ENCODE data around the gene CLIC2. TPM values are rescaled to one million over a fixed set of nuclear protein-coding genes. Genes with fewer than 3 reads are reported as not detected.
A peak's percentile ranks its signal among the peaks of the same experiment; 100 is the strongest.

CLIC2 gene
- total RNA-seq, 1 donor from 2014 or later = 6.0 TPM

DNA sequence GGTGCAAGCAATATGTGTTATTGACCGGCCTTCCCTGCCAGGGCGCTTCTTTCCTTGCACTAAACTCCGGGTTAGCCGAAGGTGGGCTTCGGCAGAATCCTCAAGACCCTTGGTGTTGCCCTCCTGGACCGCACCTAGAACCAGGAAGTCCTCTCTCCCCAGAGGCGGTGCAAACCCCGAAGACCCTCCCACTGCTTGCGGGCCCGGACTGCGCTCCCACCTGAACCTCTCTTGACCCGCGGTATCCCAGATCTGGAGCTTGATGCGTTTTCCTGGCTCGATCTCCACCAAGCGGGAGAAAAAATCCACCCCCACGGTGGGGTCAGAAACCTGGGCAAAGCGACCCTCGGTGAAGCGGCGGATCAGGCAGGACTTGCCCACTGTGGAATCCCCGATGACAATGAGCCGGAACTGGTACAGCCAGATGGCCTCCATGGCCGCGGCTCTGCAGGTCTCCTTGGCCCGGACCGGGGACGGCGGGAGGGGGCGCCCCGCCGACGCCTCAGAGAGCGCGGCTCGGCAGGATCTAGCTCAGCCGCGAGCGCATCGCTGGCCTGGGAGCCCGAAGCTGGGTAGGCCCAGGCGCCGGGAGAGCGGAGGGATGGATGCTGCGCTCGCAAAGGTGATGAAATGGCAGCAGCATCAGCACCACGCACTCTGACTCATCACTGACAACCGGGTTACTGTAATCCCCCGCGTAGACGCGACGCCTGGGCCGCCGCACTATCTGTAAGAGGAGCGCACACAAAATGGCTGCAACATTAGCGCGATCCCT lies 70.4 kb downstream of the CLIC2 start, which contains the start of gene RAB39B:
Gene RAB39B (minus strand): TSS at position 638 of the 775 bp plus-strand sequence. CDS start 203 bp downstream, at position 435.
- ATAC-seq = peak; percentile 57
- DNase-seq (ENCODE audit: low spot score) = peak; percentile 40

DNA sequence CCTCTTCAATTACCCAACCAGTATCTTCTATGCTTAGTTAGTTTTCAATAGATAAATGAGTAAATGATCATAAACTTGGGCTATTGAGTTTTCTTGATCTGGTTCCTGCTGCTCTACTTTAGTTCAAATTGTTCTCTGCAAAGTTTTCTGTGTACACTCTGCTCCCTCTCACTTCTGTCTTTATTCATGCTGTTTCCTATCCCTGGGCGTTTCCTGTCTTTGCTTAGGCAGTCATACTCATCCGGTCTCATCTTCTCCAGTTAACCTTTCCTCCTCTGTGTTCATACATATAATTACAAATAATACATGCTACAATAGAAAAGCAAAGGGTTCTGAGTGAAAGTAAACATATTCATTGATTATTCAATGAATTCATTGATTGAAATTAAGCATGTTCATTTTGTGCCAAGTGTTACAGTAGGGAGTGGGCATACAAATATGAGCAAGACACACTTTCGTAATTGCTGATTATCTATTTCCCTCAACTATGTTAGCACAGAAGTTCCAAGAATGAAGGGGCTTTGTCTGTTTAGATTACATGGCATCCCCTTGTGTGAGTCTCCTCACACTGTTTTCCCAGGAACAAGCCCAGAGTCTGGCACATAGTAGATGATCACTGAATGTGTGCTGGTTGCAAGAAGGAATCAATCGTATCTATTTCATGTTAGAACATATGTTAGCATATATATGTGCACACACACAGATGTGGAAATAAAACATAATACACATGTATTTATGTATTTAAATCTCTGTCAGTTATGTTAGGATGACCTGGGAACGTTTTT lies 71.3 kb downstream of the CLIC2 start:
- no peak for DNase-seq (ENCODE audit: low spot score)
- no peak for ATAC-seq

DNA sequence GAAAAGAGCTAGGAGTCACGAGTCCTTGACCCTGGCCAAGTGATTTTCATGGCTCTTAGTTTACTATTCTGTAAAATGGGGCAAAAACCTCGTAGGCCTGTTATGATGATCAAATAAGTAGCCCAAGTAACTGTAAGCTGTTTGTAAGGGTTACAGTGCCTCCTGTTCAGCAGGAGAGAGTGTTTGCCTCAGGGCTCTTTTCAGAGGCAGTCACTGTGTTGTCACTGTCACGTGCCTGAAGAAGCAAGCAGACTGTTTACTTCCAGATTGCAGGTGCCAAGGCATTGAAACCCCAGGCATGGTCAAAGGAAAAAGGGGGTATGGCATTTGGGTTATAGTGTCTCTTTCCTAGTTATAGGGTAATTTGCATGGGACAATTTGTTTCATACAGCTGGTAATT lies 74.7 kb downstream of the CLIC2 start:
- ATAC-seq (no peak), DNase-seq (ENCODE audit: low spot score) (no peak)

DNA sequence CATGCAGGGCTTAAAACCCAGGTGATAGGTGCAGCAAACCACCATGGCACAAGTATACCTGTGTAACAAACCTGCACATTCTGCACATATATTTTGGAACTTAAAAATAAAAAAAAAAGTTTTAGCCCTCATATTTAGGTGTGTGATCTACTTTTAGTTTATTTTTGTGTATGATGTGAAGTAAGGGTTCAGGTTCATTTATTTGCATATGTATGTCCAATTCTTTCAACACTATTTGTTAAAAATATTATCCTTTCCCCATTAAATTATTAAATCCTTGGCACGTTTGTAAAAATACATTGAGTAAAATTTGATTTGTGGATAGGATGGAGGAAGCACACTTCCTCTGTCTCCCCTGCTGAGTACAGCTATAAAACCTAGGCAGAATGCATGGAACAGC lies 83.0 kb downstream of the CLIC2 start:
- ATAC-seq (no peak), DNase-seq (ENCODE audit: low spot score) (no peak)

DNA sequence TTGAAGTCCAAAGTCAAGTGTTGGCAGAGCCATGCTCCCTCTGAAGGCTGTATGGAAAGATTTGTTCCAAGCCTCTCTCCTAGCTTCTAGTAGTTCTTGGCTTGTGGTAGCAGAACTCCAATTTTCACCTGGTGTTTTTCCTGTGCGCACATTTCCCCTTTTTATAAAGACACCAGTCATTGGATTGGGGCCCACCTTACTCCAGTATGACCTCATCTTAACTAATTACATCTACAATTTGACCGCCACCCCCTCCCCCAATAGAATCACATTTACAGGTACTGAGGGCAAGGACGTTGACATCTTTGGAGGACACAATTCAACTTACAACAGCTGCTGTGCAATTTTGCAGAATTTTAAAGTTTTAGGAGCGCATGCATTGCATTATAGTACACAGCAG lies 86.9 kb downstream of the CLIC2 start:
- DNase-seq (ENCODE audit: low spot score) (no peak), ATAC-seq (no peak)

DNA sequence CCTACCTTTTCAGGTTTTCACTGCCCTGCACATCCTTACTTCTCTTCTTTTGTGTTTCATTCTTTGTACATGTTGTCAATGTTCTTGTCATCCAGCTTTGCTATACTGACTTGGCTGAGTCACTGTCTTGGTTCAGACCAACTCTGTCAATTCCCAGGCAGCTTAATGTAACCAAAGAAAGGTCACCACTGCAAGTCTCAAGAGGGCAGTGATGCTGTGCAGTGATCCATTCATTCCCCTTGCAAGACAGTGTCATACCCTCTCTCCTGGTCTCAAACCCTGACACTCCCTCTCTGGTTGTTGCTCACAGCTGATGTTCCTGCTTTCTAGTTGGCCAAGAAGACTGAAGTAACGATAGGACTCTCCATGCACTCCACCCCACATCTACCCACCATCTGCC lies 87.7 kb downstream of the CLIC2 start:
- no peak for ATAC-seq
- no peak for DNase-seq (ENCODE audit: low spot score)

DNA sequence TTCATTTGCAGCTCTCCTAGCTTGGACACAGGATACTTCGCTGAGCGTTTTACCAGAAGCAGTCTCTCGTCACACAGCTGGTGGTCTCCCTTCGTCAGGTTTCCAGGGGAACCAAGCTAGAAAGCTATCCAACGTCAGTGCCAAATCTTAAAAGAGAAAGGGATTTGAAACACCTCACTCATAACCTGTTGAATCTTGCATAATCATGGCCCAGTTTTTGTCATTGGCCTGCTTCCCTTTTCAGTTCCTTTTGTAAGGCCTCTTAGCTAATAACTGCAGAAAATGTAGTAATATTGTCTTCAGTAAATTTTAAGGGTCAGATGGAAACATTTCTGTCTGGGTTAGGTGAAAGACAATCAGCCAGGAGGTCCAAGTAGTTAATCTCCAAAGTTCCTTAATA lies 92.1 kb downstream of the CLIC2 start:
- ATAC-seq (peak; percentile 75), DNase-seq (ENCODE audit: low spot score) (peak; percentile 47)

DNA sequence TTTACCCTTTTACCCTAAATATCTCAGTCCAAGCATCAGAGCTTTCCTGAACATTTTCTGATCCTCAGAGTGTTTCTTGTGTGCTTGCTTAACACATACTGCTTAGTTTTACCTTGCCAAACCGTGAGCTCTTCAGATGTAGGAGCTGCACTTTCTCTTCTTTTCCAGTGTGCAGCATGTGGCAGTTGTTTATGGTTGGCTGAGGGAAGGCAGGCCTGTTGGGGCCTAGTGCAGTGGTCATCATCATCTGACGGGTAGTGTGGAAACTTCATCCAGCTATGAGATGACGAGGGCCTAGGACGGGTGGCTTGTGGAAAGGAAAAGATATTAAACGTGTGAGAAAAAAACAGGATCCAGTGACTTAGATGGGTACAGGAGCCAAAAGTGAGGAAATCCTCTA lies 96.7 kb downstream of the CLIC2 start:
- no peak for ATAC-seq
- no peak for DNase-seq (ENCODE audit: low spot score)

DNA sequence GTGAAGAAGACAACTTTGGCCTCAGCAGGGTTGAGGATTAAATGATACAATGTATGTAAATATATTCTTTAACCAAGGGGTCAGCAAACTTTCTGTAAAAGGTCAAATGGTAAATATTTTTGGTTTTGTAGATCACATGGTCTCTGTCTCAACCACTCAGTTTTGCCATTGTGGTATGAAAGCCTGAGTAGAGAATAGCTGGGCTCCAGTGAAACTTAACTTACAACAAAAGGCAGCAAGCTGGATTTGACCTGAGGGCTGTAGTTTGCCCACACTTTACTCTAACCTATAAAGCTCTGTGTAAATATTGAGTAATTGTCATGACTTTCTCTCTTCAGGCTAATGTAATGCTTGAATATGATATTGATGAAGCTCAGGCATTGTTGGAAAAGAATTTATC lies 98.5 kb downstream of the CLIC2 start:
- ATAC-seq (no peak), DNase-seq (ENCODE audit: low spot score) (no peak)

DNA sequence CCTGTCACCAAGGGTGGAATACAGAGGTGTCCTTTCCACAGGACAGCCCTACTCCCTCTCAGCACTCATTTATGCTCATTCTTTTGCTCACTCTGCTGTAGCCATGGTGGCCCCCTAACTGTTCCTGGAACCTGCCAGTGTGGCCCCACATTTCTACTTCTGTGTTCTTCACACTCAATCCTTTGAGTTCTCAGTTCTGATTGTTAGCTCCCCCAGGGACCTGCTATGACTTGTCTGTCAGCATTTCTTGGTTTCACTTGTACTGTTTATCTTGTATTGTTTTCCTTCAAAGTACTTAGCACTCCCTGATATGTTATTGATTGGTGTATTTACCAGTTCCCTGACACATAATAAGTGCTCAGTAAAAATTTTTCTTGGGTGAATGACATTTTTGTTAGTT lies 103.3 kb downstream of the CLIC2 start:
- ATAC-seq (no peak), DNase-seq (ENCODE audit: low spot score) (no peak)

Other genes with a start within 250 kb of the CLIC2 start
- gene VBP1, start 118.2 kb downstream of the CLIC2 start, total RNA-seq = 15.3 TPM
- gene RAB39B, start 70.1 kb downstream of the CLIC2 start, total RNA-seq = 0.10 TPM
- gene F8A2, start 47.5 kb upstream of the CLIC2 start, total RNA-seq = 7.7 TPM
- 16.4 TPM for gene F8A3, start 124.0 kb upstream of the CLIC2 start, total RNA-seq

Data from left lobe of liver (tissue), 2 donors.